KMS-11 (cell line): ENCODE measurements around the gene C10orf105.

Experiments
- H2AFZ ChIP-seq: fragments of 200-600 bp; sonication (generic); 2 replicates; pipeline ENCODE4 v1.6.1; 2016; ENCODE audit warnings: antibody characterized with exemption, mixed run types, low read depth
- H3K27ac ChIP-seq: fragments of 200-600 bp; sonication (generic); 2 replicates; pipeline ENCODE4 v1.6.1; 2016; ENCODE audit warnings: mild to moderate bottlenecking, mixed run types
- H3K27me3 ChIP-seq: fragments of 200-600 bp; sonication (generic); 2 replicates; pipeline ENCODE4 v1.6.1; 2017; ENCODE audit warnings: mild to moderate bottlenecking, low read depth, mixed run types, moderate library complexity; ENCODE audit not compliant: insufficient read depth
- H3K36me3 ChIP-seq: fragments of 200-600 bp; sonication (generic); 2 replicates; pipeline ENCODE4 v1.6.1; 2017; ENCODE audit warnings: mild to moderate bottlenecking, mixed run types; ENCODE audit not compliant: insufficient read depth
- H3K4me1 ChIP-seq: fragments of 200-600 bp; sonication (generic); 2 replicates; pipeline ENCODE4 v1.6.1; 2016; ENCODE audit warnings: mild to moderate bottlenecking, low read depth, mixed run types; ENCODE audit not compliant: poor library complexity, severe bottlenecking
- H3K4me2 ChIP-seq: fragments of 200-600 bp; sonication (generic); 2 replicates; pipeline ENCODE4 v1.7.0; 2016; ENCODE audit warnings: mild to moderate bottlenecking, mixed run types
- H3K4me3 ChIP-seq: fragments of 200-600 bp; sonication (generic); IDR thresholded peaks from 2 replicates; pipeline ENCODE4 v1.6.1; 2017; ENCODE audit warnings: low read depth, low read length, mixed read lengths; ENCODE audit not compliant: insufficient read depth
- H3K79me2 ChIP-seq: fragments of 200-600 bp; sonication (generic); 2 replicates; pipeline ENCODE4 v1.6.1; 2016; ENCODE audit warnings: low read depth, mixed run types; ENCODE audit not compliant: insufficient read depth
- H3K9ac ChIP-seq: fragments of 200-600 bp; sonication (generic); 2 replicates; pipeline ENCODE4 v1.6.1; 2016; ENCODE audit warnings: mild to moderate bottlenecking, mixed run types
- H4K20me1 ChIP-seq: fragments of 200-600 bp; sonication (generic); 2 replicates; pipeline ENCODE4 v1.6.1; 2016; ENCODE audit warnings: mild to moderate bottlenecking, mixed run types; ENCODE audit not compliant: insufficient read depth
- CTCF ChIP-seq: fragments of 200-600 bp; sonication (generic); conservative IDR thresholded peaks from 2 replicates; pipeline ENCODE4 v1.6.1; 2017; ENCODE audit warnings: low read depth, mild to moderate bottlenecking, antibody characterized with exemption, low read length, moderate library complexity, mixed read lengths

C10orf105 gene

GRCh38 chr10:71661779-71662336 is 57.7 kb downstream of the C10orf105 start:
- Histone ChIP-seq H3K4me2 (no peak overlapping the region), H3K4me3 (no peak overlapping the region), H3K36me3 (no peaks in the 10 kb centered on the region), H3K27ac (no peak overlapping the region), H3K4me1 (no peaks in the 10 kb centered on the region), H3K27me3 (peaks cover 66% of the 10 kb centered on the region), H3K9ac (no peak overlapping the region), H2AFZ (no peak overlapping the region), H4K20me1 (no peaks in the 10 kb centered on the region), H3K79me2 (no peaks in the 10 kb centered on the region)
- no peak for TF ChIP-seq CTCF
